Smooth muscle cell of the umbilical artery (primary cell): ENCODE results near the gene RPS6KA1. TPM values are rescaled to one million over a fixed set of nuclear protein-coding genes. Genes with fewer than 3 reads are reported as not detected.

Source experiments
- total RNA-seq: library from RNA; depleted of rRNA; stranded (reverse); fragments of >200 nt; gene quantifications from 2 replicates; pipeline ENCODE4 v1.2.3, GENCODE V29; 2014

The RPS6KA1 gene
- total RNA-seq: 3.3 and 4.6 TPM in 2 replicates

DNA sequence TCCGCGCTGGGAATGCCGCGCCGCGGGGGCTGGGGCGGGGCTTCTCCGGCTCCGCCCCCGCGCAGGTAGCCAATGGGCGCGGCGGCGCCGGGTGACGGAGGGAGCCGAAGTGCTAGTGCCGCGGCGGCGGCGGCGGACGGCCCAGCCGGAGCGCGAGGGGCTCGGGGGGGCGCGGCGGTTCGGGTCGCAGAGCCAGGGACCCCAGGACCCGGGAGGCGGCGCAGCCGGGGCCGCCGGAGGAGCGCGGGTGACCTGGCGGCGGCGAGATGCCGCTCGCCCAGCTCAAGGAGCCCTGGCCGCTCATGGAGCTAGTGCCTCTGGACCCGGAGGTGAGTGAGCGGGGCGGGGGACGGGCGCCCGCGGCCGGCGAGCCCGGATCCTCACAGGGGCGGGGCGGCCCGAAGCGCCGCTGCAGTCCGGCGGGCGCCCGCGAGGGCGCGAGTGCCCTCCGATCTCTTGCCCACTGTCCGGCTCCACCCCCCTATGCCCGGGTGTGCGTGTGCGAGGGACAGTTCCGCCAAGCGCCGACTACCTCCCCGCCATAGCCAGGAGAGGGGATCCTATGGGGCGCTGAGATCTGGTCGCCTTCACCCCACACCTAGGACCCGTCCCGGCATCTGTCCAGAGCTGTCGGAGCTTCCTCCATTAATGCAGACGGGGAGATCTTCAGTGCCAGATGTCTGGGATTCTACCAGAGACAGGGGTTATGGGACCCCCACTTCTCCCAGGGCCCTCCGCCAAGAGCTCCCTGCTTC is at the start of gene RPS6KA1:
RPS6KA1 (plus strand) TSS at position 107 of the 755 bp plus-strand sequence; CDS start at position 267, 160 bp downstream.

Other genes starting within 250 kb of the RPS6KA1 start
- gene SH3BGRL3, start 249.7 kb upstream of the RPS6KA1 start, total RNA-seq: 20.5 and 55.5 TPM in 2 replicates
- gene UBXN11, start 223.1 kb upstream of the RPS6KA1 start, total RNA-seq: 3.0 TPM in 2 replicates
- not detected in 2 replicates for gene CD52, start 211.8 kb upstream of the RPS6KA1 start, total RNA-seq
- gene CRYBG2, start 175.6 kb upstream of the RPS6KA1 start, total RNA-seq: not detected in 2 replicates
- not detected in 2 replicates for gene ZNF683, start 157.0 kb upstream of the RPS6KA1 start, total RNA-seq
- gene LIN28A, start 118.9 kb upstream of the RPS6KA1 start, total RNA-seq: not detected in 2 replicates
- gene DHDDS, start 97.4 kb upstream of the RPS6KA1 start, total RNA-seq: 62.1 and 97.0 TPM in 2 replicates
- gene HMGN2, start 57.3 kb upstream of the RPS6KA1 start, total RNA-seq: 124 and 138 TPM in 2 replicates
- 16.9 and 47.5 TPM in 2 replicates for gene ARID1A, start 166.3 kb downstream of the RPS6KA1 start, total RNA-seq